ENCODE data around the gene KLF7. TPM values are rescaled to one million over a fixed set of nuclear protein-coding genes. Genes with fewer than 3 reads are reported as not detected.

The KLF7 gene
- total and polyA plus RNA-seq, 9 of the 15 experiments (the other 6 are each of a cell fraction or from before 2014, with no cell fraction given) = 0.04 to 0.54 (median 0.07) TPM

- no peaks in the 10 kb centered on the region for H3K27me3 ChIP-seq (ENCODE audit: control insufficient read depth in 2 of 2, insufficient read depth in 2 of 2, low read length in 2 of 2)
- no peaks in the 10 kb centered on the region for H3K36me3 ChIP-seq (ENCODE audit: control insufficient read depth, insufficient read depth, low read length)
Observed at GRCh38 chr2:207097278-207097677, 68.5 kb downstream of the KLF7 start.

More at GRCh38 chr2:207097278-207097677, 68.5 kb downstream of the KLF7 start:
- H3K9me3 ChIP-seq (replicated peaks; ENCODE audit: control insufficient read depth, insufficient read depth, low read depth, low read length) = no peaks in the 10 kb centered on the region
- no peak overlapping the region for H3K4me2 ChIP-seq (ENCODE audit: insufficient read depth, low read length)
- H3K27ac ChIP-seq (ENCODE audit: extremely low read depth, low read depth, low read length) = no peak overlapping the region
- H3K79me2 ChIP-seq (ENCODE audit: control insufficient read depth, insufficient read depth, low read length) = no peaks in the 10 kb centered on the region
- in situ Hi-C loops (cut with MboI) = no loop called here
- ChIA-PET CTCF (ENCODE audit: low intra/inter-chr PET ratio) (no interaction called here), POLR2A (no interaction called here)
- WGBS (ENCODE audit: insufficient coverage, low coverage, missing lambda C conversion rate) = 0% methylated on average over 4 of the region's 4 CpGs
- no peak overlapping the region for H3K9ac ChIP-seq (ENCODE audit: insufficient read depth in 1 of 2, low read depth in 2 of 2, low read length in 2 of 2)
- no peaks in the 10 kb centered on the region for H3K4me1 ChIP-seq (replicated peaks in 1 of 2; ENCODE audit: control insufficient read depth in 2 of 2, insufficient read depth in 2 of 2, low read length in 2 of 2)
- H2AFZ ChIP-seq (ENCODE audit: low read depth, low read length) = no peak overlapping the region
- H3K4me3 ChIP-seq = no peak overlapping the region
- no TSS peak for BruUV-seq (replicated peaks)
- no peak for ATAC-seq
- FAIRE-seq = no peak
- H3K9me1 ChIP-seq (ENCODE audit: control insufficient read depth, insufficient read depth, low read length) = no peaks in the 10 kb centered on the region
- intact Hi-C loops (cut with micrococcal nuclease) = no loop called here
- DNase-seq (ENCODE audit: extremely low read depth in 1 of 4, low spot score in 3 of 4) = no peak
- TF ChIP-seq RBM15 (IDR thresholded peaks at IDR 0.05; ENCODE audit: insufficient read depth, low read length) (no peak), IRF9 (tag; IDR thresholded peaks at IDR 0.05) (no peak), ZNF263 (CRISPR knock-in tag; IDR thresholded peaks at IDR 0.05; ENCODE audit: borderline replicate concordance) (no peak), ZNF707 (CRISPR knock-in tag; conservative IDR thresholded peaks at IDR 0.05) (no peak), IRF2 (CRISPR knock-in tag; IDR thresholded peaks at IDR 0.05) (no peak), UBTF (IDR thresholded peaks at IDR 0.05; ENCODE audit: borderline replicate concordance in 1 of 2, low read depth in 2 of 2, low read length in 2 of 2) (no peak), NR2C2 (CRISPR knock-in tag; IDR thresholded peaks at IDR 0.05) (no peak), NR2C2 (tag; IDR thresholded peaks at IDR 0.05) (no peak), FOSL1 (tag; conservative IDR thresholded peaks at IDR 0.05) (no peak), POLR2AphosphoS2 (IDR thresholded peaks at IDR 0.05; ENCODE audit: low read length) (no peak), TRIM24 (IDR thresholded peaks at IDR 0.05) (no peak), NR2C1 (IDR thresholded peaks at IDR 0.05) (no peak), NR2C1 (tag; IDR thresholded peaks at IDR 0.05) (no peak), BRD9 (IDR thresholded peaks at IDR 0.05; ENCODE audit: low read depth, partially characterized antibody) (no peak), ZNF696 (CRISPR knock-in tag; conservative IDR thresholded peaks at IDR 0.05) (no peak)
- H4K20me1 ChIP-seq (replicated peaks; ENCODE audit: control insufficient read depth, insufficient read depth, low read length) = no peaks in the 10 kb centered on the region
